Posterior cingulate gyrus (tissue), 11 donors: ENCODE results near the gene PGBD5.

Experiments used
- DNase-seq, 10 donors: peaks; one replicate each; pipeline versions ENCODE4 v3.0.0 to v3.0.0-alpha.2; 2020 to 2021; ENCODE audit warnings: mixed read lengths in 3 of 10
- intact Hi-C: fragments of 100-400 bp; cut with DNase I; formaldehyde crosslinking; loops from one replicate; pipeline ENCODE4 v1.15.1; 2023

The PGBD5 gene

DNA sequence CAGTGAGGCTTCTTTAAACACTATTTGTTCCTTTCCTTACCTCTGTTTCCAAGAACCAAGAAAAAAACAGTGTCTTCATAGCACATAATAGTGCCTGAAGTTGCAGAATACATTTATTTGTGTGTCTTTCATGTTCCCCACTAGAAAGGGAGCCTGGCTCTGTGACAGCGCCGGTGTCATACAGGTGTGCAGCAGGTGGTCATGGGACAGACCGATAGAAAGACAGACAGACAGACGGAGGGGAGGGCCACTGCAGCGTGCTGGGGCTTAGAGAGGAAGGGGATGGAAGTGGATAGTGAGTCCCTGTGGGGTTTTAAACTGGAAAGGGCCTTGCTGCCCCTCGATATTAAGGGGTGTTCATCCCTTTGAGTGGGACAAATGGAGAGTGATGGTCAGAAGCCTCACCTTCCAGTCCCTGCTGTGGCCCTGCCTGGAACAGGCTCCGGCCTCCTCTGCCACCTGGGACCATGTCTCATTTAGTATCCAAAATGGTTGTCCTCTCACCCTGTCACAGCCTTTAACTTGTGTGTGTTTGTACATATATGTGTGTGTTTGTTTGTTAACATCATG lies 152.9 kb downstream of the PGBD5 start:
- peak in 3 of 10 donors; percentile 25 to 58 (median 42) for DNase-seq

DNA sequence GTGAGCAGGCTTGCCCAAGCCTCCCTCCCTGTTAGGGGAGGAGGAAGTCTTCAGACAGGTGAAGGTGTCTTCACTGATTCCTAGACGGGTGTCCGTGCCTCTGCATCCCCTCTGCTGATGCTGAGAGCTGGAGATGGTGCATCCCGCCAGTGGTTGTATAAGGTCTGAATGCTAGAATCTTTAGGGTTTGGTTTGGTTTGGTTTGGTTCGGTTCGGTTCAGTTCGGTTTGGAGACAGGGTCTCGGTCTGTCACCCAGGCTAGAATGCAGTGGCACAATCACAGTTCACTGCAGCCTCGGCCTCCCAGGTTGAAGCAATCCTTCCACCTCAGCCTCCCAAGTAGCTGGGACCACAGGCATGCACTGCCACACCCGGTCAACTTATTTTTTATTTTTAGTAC lies 153.6 kb downstream of the PGBD5 start:
- peak in 1 of 10 donors; percentile 24 for DNase-seq

More for the DNA sequence above, 152.9 kb downstream of the PGBD5 start:
- intact Hi-C loops, result no loop called here

GRCh38 chr1:230271300-230272035 lies 154.7 kb downstream of the PGBD5 start:
- intact Hi-C loops, result no loop called here
- peak in 4 of 10 donors; percentile 13 to 81 (median 50) for DNase-seq

More for the DNA sequence above, 153.6 kb downstream of the PGBD5 start:
- intact Hi-C loops, result no loop called here

GRCh38 chr1:230270559-230271281 lies 155.4 kb downstream of the PGBD5 start:
- intact Hi-C loops, result no loop called here
- DNase-seq, result peak in 5 of 10 donors; percentile 21 to 87 (median 75)

GRCh38 chr1:230270185-230270558 lies 156.0 kb downstream of the PGBD5 start:
- DNase-seq, result peak in 2 of 10 donors; percentile 2 to 13
- intact Hi-C loops, result no loop called here

GRCh38 chr1:230268371-230269170 lies 157.6 kb downstream of the PGBD5 start:
- peak in 3 of 10 donors; percentile 13 to 90 (median 57) for DNase-seq
- intact Hi-C loops, result no loop called here

DNA sequence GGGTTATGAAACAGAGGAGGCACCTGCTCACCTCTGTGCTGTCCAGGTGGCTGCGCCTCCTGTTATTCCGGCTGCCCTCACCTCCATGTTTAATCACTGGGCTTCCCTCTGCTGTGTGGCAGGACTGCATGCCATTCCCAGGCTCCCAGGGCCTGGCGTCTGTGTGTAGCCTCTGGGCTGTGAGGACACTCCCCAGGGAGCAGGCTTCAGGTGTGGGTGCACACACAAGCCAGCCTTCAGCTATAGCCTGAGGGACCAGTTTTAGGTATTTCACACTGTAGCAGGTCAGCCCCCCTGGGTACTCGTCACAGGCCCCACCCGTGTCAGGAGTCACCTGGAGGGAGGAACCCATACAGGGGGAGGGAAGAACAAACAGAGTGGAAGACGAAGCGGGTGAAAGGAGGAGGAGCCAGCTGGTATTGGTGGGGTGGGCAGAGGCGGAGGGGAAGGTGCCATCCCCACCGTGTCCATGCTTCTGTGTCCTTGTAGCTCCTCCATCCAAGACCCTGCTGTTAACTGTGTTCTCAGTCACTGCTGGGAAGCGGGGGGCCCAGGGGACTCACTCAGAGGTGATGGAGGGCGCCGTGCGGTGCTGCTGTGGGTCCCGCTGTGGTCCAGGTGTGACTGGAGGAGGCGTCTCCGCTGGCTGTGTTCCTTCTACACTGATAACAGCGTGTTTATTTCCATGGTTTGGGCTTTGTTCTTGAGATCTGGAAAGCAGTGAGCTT lies 158.6 kb downstream of the PGBD5 start:
- intact Hi-C loops, result no loop called here
- DNase-seq, result peak in 2 of 10 donors; percentile 28 to 67

- intact Hi-C loops, result no loop called here
- DNase-seq, result peak in 2 of 10 donors; percentile 26 to 34
Observed at GRCh38 chr1:230266456-230266855, 159.7 kb downstream of the PGBD5 start.

DNA sequence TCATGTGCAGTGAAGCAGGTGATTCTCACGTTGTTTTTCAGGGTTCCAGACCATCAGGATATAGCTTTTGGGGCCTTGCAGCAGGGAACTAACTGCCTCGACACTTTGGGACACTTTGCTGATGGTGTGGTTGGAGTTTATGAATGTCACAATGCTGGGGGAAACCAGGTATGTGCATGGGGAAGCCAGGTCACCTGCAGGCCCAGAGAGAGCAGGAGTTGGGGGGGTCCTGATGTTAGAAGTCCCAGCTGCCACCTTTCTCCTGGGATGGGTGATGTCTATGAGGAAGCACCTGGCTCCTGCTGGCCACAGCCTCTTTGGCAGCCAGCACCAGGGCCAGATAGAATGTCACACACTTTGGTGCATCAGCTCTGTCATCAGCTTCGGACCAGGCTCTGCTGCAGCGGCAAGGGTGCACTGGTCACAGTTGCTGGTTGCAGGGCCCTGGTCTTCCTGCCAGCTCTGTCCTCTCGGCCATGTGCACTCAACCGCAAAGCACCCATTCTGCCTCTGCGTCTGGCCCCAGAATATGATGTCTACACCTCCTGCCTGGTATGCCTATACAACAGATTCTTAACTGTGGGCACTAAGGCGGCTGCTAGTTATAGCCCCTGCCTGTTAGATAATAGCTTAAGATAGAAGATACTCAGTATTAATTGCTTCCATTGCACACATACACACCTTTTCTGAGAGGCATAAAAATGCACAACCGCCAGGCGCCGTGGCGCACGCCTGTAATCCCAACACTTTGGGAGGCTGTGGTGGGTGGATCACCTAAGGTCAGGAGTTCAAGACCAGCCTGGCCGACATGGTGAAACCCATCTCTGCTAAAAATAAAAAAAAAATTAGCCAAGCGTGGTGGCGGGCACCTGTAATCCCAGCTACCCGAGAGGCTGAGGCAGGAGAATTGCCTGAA lies 160.7 kb downstream of the PGBD5 start:
- DNase-seq, result peak in 2 of 10 donors; percentile 41 to 65
- intact Hi-C loops, result no loop called here
